HG02840 (cell line): ENCODE measurements around the gene TMEM140.
"Not testable (repeated sequence)": the region's sequence is repeated elsewhere in the genome, so short reads cannot be mapped to it uniquely, and the experiment has no call there.

Source experiments
- ATAC-seq: cut with Tn5 transposase; IDR thresholded peaks from one replicate; pipeline ENCODE4 v1.9.1; 2021; ENCODE audit warnings: mild to moderate bottlenecking, moderate library complexity, moderate number of reproducible peaks; ENCODE audit not compliant: unreplicated experiment, low FRiP score

The TMEM140 gene

GRCh38 chr7:135171581-135172291, 23.9 kb downstream of the TMEM140 start:
- not testable (repeated sequence) for ATAC-seq

GRCh38 chr7:135173916-135174315, 26.0 kb downstream of the TMEM140 start:
- not testable (repeated sequence) for ATAC-seq

- no peak for ATAC-seq
These were observed 27.1 kb downstream of the TMEM140 start for GRCh38 chr7:135174941-135175340.

GRCh38 chr7:135175931-135176330, 28.1 kb downstream of the TMEM140 start:
- no peak for ATAC-seq

- no peak for ATAC-seq
These were observed 29.3 kb downstream of the TMEM140 start for GRCh38 chr7:135177028-135177696.

GRCh38 chr7:135178364-135178763, 30.5 kb downstream of the TMEM140 start:
- no peak for ATAC-seq

GRCh38 chr7:135179321-135179925, 31.6 kb downstream of the TMEM140 start:
- no peak for ATAC-seq

- no peak for ATAC-seq
These were observed 32.2 kb downstream of the TMEM140 start for GRCh38 chr7:135180122-135180521.

- ATAC-seq = no peak
These were observed 33.5 kb downstream of the TMEM140 start for GRCh38 chr7:135181261-135181928.

GRCh38 chr7:135181929-135182678, 34.2 kb downstream of the TMEM140 start:
- no peak for ATAC-seq

GRCh38 chr7:135183478-135183877, 35.6 kb downstream of the TMEM140 start:
- ATAC-seq = no peak

- ATAC-seq = no peak
These were observed 36.5 kb downstream of the TMEM140 start for GRCh38 chr7:135184254-135184841.

GRCh38 chr7:135185471-135186260, 37.8 kb downstream of the TMEM140 start:
- no peak for ATAC-seq

GRCh38 chr7:135186261-135186540, 38.3 kb downstream of the TMEM140 start:
- no peak for ATAC-seq

GRCh38 chr7:135186841-135187253, 39.0 kb downstream of the TMEM140 start:
- ATAC-seq = no peak

- ATAC-seq = no peak
These were observed 40.6 kb downstream of the TMEM140 start for GRCh38 chr7:135188298-135188984.

GRCh38 chr7:135189221-135189662, 41.4 kb downstream of the TMEM140 start:
- ATAC-seq = no peak

GRCh38 chr7:135189961-135190360, 42.1 kb downstream of the TMEM140 start:
- ATAC-seq = no peak

GRCh38 chr7:135190703-135191102, 42.8 kb downstream of the TMEM140 start:
- no peak for ATAC-seq
